WTC11 (cell line): ENCODE measurements around the gene NUDT3. TPM values are rescaled to one million over a fixed set of nuclear protein-coding genes. Genes with fewer than 3 reads are reported as not detected.

Source experiments
- CBFB ChIP-seq: sonication (generic); formaldehyde crosslinking; IDR thresholded peaks from 2 replicates; pipeline ENCODE4 v1.8.1; 2022; ENCODE audit warnings: mild to moderate bottlenecking, low read depth, missing genetic modification reagents
- E2F5 ChIP-seq: sonication (generic); formaldehyde crosslinking; IDR thresholded peaks from 2 replicates; pipeline ENCODE4 v1.8.1; 2022; ENCODE audit warnings: mild to moderate bottlenecking, moderate library complexity, missing genetic modification reagents
- EMX1 ChIP-seq: fragments of 250-450 bp; sonication (Bioruptor Pico); IDR thresholded peaks from 2 replicates; pipeline ENCODE4 v1.8.0; 2021; ENCODE audit warnings: mild to moderate bottlenecking
- ERG ChIP-seq: fragments of 250-450 bp; sonication (Bioruptor Pico); IDR thresholded peaks from 2 replicates; pipeline ENCODE4 v1.8.0; 2021; ENCODE audit warnings: mild to moderate bottlenecking
- ETV6 ChIP-seq: sonication (generic); formaldehyde crosslinking; IDR thresholded peaks from 2 replicates; pipeline ENCODE4 v1.8.1; 2022; ENCODE audit warnings: mild to moderate bottlenecking, missing genetic modification reagents
- FOXJ3 ChIP-seq: sonication (generic); formaldehyde crosslinking; IDR thresholded peaks from 2 replicates; pipeline ENCODE4 v1.9.0; 2021; ENCODE audit warnings: missing genetic modification reagents, mild to moderate bottlenecking, borderline replicate concordance
- FOXK1 ChIP-seq: sonication (generic); formaldehyde crosslinking; IDR thresholded peaks from 2 replicates; pipeline ENCODE4 v1.8.0; 2022; ENCODE audit warnings: mild to moderate bottlenecking, moderate library complexity, missing genetic modification reagents
- GABPB1 ChIP-seq: sonication (generic); formaldehyde crosslinking; IDR thresholded peaks from 2 replicates; pipeline ENCODE4 v1.8.1; 2023; ENCODE audit warnings: mild to moderate bottlenecking, missing genetic modification reagents
- IRF1 ChIP-seq: sonication (generic); formaldehyde crosslinking; IDR thresholded peaks from 2 replicates; pipeline ENCODE4 v1.8.0; 2023; ENCODE audit warnings: missing genetic modification reagents
- JAZF1 ChIP-seq: fragments of 250-450 bp; sonication (Bioruptor Pico); IDR thresholded peaks from 2 replicates; pipeline ENCODE4 v1.9.0; 2021; ENCODE audit warnings: moderate library complexity, mild to moderate bottlenecking, inconsistent platforms
- JUN ChIP-seq: sonication (generic); formaldehyde crosslinking; IDR thresholded peaks from 2 replicates; pipeline ENCODE4 v1.8.0; 2023; ENCODE audit warnings: mild to moderate bottlenecking, missing genetic modification reagents
- KAT7 ChIP-seq: sonication (generic); formaldehyde crosslinking; IDR thresholded peaks from 2 replicates; pipeline ENCODE4 v1.8.1; 2023; ENCODE audit warnings: missing genetic modification reagents, mild to moderate bottlenecking, borderline replicate concordance
- MXD4 ChIP-seq: fragments of 250-450 bp; sonication (Bioruptor Pico); IDR thresholded peaks from 2 replicates; pipeline ENCODE4 v1.8.0; 2021; ENCODE audit warnings: mild to moderate bottlenecking, moderate library complexity, borderline replicate concordance
- NR3C1 ChIP-seq: sonication (generic); formaldehyde crosslinking; conservative IDR thresholded peaks from 2 replicates; pipeline ENCODE4 v1.8.1; 2023; ENCODE audit warnings: low read depth, mild to moderate bottlenecking, missing genetic modification reagents
- RELA ChIP-seq: sonication (generic); formaldehyde crosslinking; IDR thresholded peaks from 2 replicates; pipeline ENCODE4 v1.8.1; 2022; ENCODE audit warnings: missing genetic modification reagents, mild to moderate bottlenecking, borderline replicate concordance
- RORB ChIP-seq: fragments of 250-450 bp; sonication (Bioruptor Pico); IDR thresholded peaks from 2 replicates; pipeline ENCODE4 v1.9.0; 2021; ENCODE audit warnings: mild to moderate bottlenecking
- SMAD4 ChIP-seq: sonication (generic); formaldehyde crosslinking; IDR thresholded peaks from 2 replicates; pipeline ENCODE4 v1.8.0; 2022; ENCODE audit warnings: mild to moderate bottlenecking, missing genetic modification reagents
- TP53 ChIP-seq: sonication (generic); formaldehyde crosslinking; IDR thresholded peaks from 2 replicates; pipeline ENCODE4 v1.8.1; 2023; ENCODE audit warnings: mild to moderate bottlenecking, missing genetic modification reagents
- ZNF232 ChIP-seq: sonication (generic); formaldehyde crosslinking; IDR thresholded peaks from 2 replicates; pipeline ENCODE4 v1.8.0; 2022; ENCODE audit warnings: mild to moderate bottlenecking, missing genetic modification reagents
- ZNF263 ChIP-seq: sonication (generic); formaldehyde crosslinking; IDR thresholded peaks from 2 replicates; pipeline ENCODE4 v1.8.1; 2022; ENCODE audit warnings: low read depth, mild to moderate bottlenecking, moderate library complexity, missing genetic modification reagents
- ZNF396 ChIP-seq: fragments of 250-450 bp; sonication (Bioruptor Pico); IDR thresholded peaks from 2 replicates; pipeline ENCODE4 v1.8.0; 2021; ENCODE audit warnings: mild to moderate bottlenecking, moderate library complexity, borderline replicate concordance
- ZNF423 ChIP-seq: fragments of 250-450 bp; sonication (Bioruptor Pico); IDR thresholded peaks from 2 replicates; pipeline ENCODE4 v2.1.2; 2022; ENCODE audit warnings: mild to moderate bottlenecking, moderate library complexity
- total RNA-seq: library from RNA; stranded (reverse); gene quantifications from 3 replicates; pipeline ENCODE4 v1.2.3, GENCODE V29; 2021
- TF ChIP-seq, protein P1 (sequence below): fragments of 250-450 bp; sonication (Bioruptor Pico); IDR thresholded peaks from 2 replicates; pipeline ENCODE4 v1.9.0; 2021; ENCODE audit warnings: mild to moderate bottlenecking, borderline replicate concordance
- TF ChIP-seq, protein P2 (sequence below): fragments of 250-450 bp; sonication (Bioruptor Pico); IDR thresholded peaks from 2 replicates; pipeline ENCODE4 v1.9.0; 2021; ENCODE audit warnings: mild to moderate bottlenecking
- TF ChIP-seq, protein P3 (sequence below): sonication (generic); formaldehyde crosslinking; IDR thresholded peaks from 2 replicates; pipeline ENCODE4 v1.8.1; 2023; ENCODE audit warnings: mild to moderate bottlenecking, moderate library complexity, missing genetic modification reagents
- TF ChIP-seq, protein P4 (sequence below): fragments of 250-450 bp; sonication (Bioruptor Pico); IDR thresholded peaks from 2 replicates; pipeline ENCODE4 v1.9.0; 2021; ENCODE audit warnings: moderate library complexity, mild to moderate bottlenecking, inconsistent platforms, borderline replicate concordance

NUDT3 gene
- total RNA-seq, 1 experiment from 2014 or later, result 30.0 TPM

DNA sequence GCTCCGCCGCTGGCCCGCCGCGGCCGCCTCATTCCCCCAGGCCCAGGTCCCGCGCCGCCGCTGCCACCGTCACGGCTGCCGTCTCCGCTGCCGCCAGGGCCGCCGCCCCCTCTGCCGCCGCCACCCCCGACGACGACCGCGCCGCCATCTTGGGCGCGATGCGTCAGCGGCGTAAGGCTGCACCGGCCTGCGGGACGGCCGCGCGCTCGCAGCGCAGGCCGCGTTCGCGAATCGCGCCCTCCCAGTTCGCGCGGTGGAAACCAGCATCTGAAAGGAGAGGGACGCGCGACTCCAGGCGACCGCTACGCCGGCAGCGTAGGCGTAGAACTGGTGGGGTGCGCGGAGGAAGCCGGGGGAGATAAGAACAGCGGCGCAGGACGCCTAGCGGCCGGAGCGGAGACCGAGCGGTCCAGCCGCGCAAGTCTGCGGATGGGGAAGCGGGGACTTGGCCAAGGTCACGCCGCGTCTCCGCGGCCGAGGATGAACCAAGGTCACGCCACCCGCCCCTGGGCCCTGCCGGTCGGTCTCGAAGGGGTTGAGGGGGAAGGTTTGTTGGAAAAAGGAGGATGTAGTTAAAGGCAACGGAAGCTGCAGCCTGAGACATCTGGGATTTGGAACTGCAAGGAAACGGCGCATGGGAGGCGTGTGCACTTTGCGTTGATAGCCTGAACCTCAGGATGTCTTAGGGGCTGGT is at the start of gene NUDT3 (continued):
- TF ChIP-seq IRF1 (CRISPR knock-in tag), result no peak
- TF ChIP-seq CBFB (CRISPR knock-in tag), result no peak
- TF ChIP-seq ZNF232 (CRISPR knock-in tag), result no peak
- no peak for TF ChIP-seq ERG
- no peak for TF ChIP-seq RELA (CRISPR knock-in tag)
- no peak for TF ChIP-seq ZNF263 (CRISPR knock-in tag)
- no peak for TF ChIP-seq FOXJ3 (CRISPR knock-in tag)
- TF ChIP-seq RORB (CRISPR knock-in tag), result no peak
- TF ChIP-seq JUN (CRISPR knock-in tag), result no peak
- TF ChIP-seq JAZF1 (CRISPR knock-in tag), result no peak
- TF ChIP-seq, protein P1, sequence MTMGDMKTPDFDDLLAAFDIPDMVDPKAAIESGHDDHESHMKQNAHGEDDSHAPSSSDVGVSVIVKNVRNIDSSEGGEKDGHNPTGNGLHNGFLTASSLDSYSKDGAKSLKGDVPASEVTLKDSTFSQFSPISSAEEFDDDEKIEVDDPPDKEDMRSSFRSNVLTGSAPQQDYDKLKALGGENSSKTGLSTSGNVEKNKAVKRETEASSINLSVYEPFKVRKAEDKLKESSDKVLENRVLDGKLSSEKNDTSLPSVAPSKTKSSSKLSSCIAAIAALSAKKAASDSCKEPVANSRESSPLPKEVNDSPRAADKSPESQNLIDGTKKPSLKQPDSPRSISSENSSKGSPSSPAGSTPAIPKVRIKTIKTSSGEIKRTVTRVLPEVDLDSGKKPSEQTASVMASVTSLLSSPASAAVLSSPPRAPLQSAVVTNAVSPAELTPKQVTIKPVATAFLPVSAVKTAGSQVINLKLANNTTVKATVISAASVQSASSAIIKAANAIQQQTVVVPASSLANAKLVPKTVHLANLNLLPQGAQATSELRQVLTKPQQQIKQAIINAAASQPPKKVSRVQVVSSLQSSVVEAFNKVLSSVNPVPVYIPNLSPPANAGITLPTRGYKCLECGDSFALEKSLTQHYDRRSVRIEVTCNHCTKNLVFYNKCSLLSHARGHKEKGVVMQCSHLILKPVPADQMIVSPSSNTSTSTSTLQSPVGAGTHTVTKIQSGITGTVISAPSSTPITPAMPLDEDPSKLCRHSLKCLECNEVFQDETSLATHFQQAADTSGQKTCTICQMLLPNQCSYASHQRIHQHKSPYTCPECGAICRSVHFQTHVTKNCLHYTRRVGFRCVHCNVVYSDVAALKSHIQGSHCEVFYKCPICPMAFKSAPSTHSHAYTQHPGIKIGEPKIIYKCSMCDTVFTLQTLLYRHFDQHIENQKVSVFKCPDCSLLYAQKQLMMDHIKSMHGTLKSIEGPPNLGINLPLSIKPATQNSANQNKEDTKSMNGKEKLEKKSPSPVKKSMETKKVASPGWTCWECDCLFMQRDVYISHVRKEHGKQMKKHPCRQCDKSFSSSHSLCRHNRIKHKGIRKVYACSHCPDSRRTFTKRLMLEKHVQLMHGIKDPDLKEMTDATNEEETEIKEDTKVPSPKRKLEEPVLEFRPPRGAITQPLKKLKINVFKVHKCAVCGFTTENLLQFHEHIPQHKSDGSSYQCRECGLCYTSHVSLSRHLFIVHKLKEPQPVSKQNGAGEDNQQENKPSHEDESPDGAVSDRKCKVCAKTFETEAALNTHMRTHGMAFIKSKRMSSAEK (CRISPR knock-in tag), result no peak
- no peak for TF ChIP-seq NR3C1 (CRISPR knock-in tag)
- TF ChIP-seq SMAD4 (CRISPR knock-in tag), result no peak
- TF ChIP-seq KAT7 (CRISPR knock-in tag), result no peak
- TF ChIP-seq ZNF423 (CRISPR knock-in tag), result no peak
- peak; percentile 22; the same call in 1 of the 2 replicates for TF ChIP-seq FOXK1 (CRISPR knock-in tag)
- TF ChIP-seq ETV6 (CRISPR knock-in tag), result peak; percentile 78
- TF ChIP-seq MXD4 (CRISPR knock-in tag), result no peak
- TF ChIP-seq GABPB1 (CRISPR knock-in tag), result no peak; the same call in 1 of the 2 replicates
- TF ChIP-seq ZNF396, result no peak
- TF ChIP-seq EMX1 (CRISPR knock-in tag), result no peak
- TF ChIP-seq TP53, result 0 out of 2 replicates have a peak, but pooled peaks have one; percentile 75
- TF ChIP-seq, protein P2, sequence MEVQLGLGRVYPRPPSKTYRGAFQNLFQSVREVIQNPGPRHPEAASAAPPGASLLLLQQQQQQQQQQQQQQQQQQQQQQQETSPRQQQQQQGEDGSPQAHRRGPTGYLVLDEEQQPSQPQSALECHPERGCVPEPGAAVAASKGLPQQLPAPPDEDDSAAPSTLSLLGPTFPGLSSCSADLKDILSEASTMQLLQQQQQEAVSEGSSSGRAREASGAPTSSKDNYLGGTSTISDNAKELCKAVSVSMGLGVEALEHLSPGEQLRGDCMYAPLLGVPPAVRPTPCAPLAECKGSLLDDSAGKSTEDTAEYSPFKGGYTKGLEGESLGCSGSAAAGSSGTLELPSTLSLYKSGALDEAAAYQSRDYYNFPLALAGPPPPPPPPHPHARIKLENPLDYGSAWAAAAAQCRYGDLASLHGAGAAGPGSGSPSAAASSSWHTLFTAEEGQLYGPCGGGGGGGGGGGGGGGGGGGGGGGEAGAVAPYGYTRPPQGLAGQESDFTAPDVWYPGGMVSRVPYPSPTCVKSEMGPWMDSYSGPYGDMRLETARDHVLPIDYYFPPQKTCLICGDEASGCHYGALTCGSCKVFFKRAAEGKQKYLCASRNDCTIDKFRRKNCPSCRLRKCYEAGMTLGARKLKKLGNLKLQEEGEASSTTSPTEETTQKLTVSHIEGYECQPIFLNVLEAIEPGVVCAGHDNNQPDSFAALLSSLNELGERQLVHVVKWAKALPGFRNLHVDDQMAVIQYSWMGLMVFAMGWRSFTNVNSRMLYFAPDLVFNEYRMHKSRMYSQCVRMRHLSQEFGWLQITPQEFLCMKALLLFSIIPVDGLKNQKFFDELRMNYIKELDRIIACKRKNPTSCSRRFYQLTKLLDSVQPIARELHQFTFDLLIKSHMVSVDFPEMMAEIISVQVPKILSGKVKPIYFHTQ (CRISPR knock-in tag), result no peak
- TF ChIP-seq E2F5 (CRISPR knock-in tag), result peak; percentile 71; the same call in 1 of the 2 replicates
- TF ChIP-seq, protein P3, sequence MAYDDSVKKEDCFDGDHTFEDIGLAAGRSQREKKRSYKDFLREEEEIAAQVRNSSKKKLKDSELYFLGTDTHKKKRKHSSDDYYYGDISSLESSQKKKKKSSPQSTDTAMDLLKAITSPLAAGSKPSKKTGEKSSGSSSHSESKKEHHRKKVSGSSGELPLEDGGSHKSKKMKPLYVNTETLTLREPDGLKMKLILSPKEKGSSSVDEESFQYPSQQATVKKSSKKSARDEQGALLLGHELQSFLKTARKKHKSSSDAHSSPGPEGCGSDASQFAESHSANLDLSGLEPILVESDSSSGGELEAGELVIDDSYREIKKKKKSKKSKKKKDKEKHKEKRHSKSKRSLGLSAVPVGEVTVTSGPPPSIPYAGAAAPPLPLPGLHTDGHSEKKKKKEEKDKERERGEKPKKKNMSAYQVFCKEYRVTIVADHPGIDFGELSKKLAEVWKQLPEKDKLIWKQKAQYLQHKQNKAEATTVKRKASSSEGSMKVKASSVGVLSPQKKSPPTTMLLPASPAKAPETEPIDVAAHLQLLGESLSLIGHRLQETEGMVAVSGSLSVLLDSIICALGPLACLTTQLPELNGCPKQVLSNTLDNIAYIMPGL (CRISPR knock-in tag), result peak; percentile 62; the same call in 1 of the 2 replicates
- TF ChIP-seq, protein P4, sequence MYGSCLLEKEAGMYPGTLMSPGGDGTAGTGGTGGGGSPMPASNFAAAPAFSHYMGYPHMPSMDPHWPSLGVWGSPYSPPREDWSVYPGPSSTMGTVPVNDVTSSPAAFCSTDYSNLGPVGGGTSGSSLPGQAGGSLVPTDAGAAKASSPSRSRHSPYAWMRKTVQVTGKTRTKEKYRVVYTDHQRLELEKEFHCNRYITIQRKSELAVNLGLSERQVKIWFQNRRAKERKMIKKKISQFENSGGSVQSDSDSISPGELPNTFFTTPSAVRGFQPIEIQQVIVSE (CRISPR knock-in tag), result no peak
